H1 (cell line): ENCODE measurements around the gene FGD5. TPM values are rescaled to one million over a fixed set of nuclear protein-coding genes. Genes with fewer than 3 reads are reported as not detected.

Experiments used
- CTCF ChIA-PET: fragments of 300-600 bp; sonication (Branson Sonifier 250); formaldehyde crosslinking; loops from one replicate; lab custom pipeline; 2021; ENCODE audit not compliant: partially characterized antibody; lab: Charles Lee
- POLR2A ChIA-PET: fragments of 300-600 bp; sonication (Branson Sonifier 250); formaldehyde crosslinking; loops from one replicate; lab custom pipeline; 2021; ENCODE audit warnings: inconsistent platforms; ENCODE audit not compliant: partially characterized antibody; lab: Charles Lee
- DNase-seq, 2 experiments: peaks; one replicate each; pipeline versions ENCODE4 v3.0.0 to v3.0.0-alpha.2; 2010 to 2022; ENCODE audit warnings: low spot score in 2 of 2, low read depth in 1 of 2, mixed read lengths in 1 of 2
- FAIRE-seq: peaks from 2 replicates; lab custom pipeline; 2011; peaks lifted over from hg19 to GRCh38; lab: Jason Lieb, UNC
- H2AFZ ChIP-seq: 2 replicates; pipeline ENCODE4 v1.8.1; 2012; ENCODE audit warnings: low read length, inconsistent platforms
- H2AK5ac ChIP-seq: 2 replicates; pipeline ENCODE4 v1.6.1; 2013; ENCODE audit warnings: low read depth, low read length
- H2BK120ac ChIP-seq: replicated peaks from 2 replicates; pipeline ENCODE3; 2013; ENCODE audit warnings: low read depth, low read length, inconsistent platforms
- H2BK12ac ChIP-seq: 2 replicates; pipeline ENCODE4 v1.6.1; 2013; ENCODE audit warnings: low read depth, low read length
- H2BK15ac ChIP-seq: 2 replicates; pipeline ENCODE4 v1.6.1; 2013; ENCODE audit warnings: low read length
- H2BK20ac ChIP-seq: 2 replicates; pipeline ENCODE4 v1.6.1; 2013; ENCODE audit warnings: low read length
- H2BK5ac ChIP-seq: 2 replicates; pipeline ENCODE4 v1.6.1; 2013; ENCODE audit warnings: low read depth, low read length
- H3K14ac ChIP-seq: 2 replicates; pipeline ENCODE4 v1.6.1; 2013; ENCODE audit warnings: inconsistent platforms; ENCODE audit not compliant: insufficient read length
- H3K18ac ChIP-seq: 2 replicates; pipeline ENCODE4 v1.6.1; 2013; ENCODE audit warnings: low read length; ENCODE audit errors: extremely low read depth
- H3K23ac ChIP-seq: 2 replicates; pipeline ENCODE4 v1.6.1; 2013; ENCODE audit warnings: inconsistent platforms; ENCODE audit not compliant: insufficient read length
- H3K23me2 ChIP-seq: 2 replicates; pipeline ENCODE4 v1.6.1; 2013; ENCODE audit warnings: low read depth, low read length
- H3K27ac ChIP-seq: 2 replicates; pipeline ENCODE4 v1.6.1; 2011; ENCODE audit warnings: low read depth, low read length, inconsistent platforms
- H3K27me3 ChIP-seq, 4 experiments: replicated peaks in 1 of 4; 1 replicate in 1 of 4; 2 replicates in 3 of 4; pipeline versions ENCODE4 v1.6.1 to v1.8.1; 2011 to 2013; ENCODE audit warnings: low read length in 3 of 4, mild to moderate bottlenecking in 3 of 4, inconsistent platforms in 2 of 4, mixed read lengths in 2 of 4, moderate library complexity in 1 of 4; ENCODE audit not compliant: control insufficient read depth in 3 of 4, insufficient read depth in 3 of 4; ENCODE audit errors: extremely low read depth in 1 of 4
- H3K36me3 ChIP-seq, 4 experiments: 2 replicates each; pipeline versions ENCODE4 v1.6.1 to v1.8.1; 2011 to 2013; ENCODE audit warnings: mild to moderate bottlenecking in 4 of 4, low read length in 3 of 4, moderate library complexity in 2 of 4, control low read depth in 1 of 4, inconsistent platforms in 1 of 4; ENCODE audit not compliant: insufficient read depth in 4 of 4, control insufficient read depth in 2 of 4
- H3K4ac ChIP-seq: replicated peaks from 2 replicates; pipeline ENCODE3; 2013; ENCODE audit warnings: low read length, low read depth, mixed read lengths, inconsistent platforms; ENCODE audit not compliant: insufficient read length
- H3K4me1 ChIP-seq, 4 experiments: replicated peaks in 1 of 4; 1 replicate in 1 of 4; 2 replicates in 3 of 4; pipeline versions ENCODE4 v1.6.1 to v1.8.1; 2011 to 2013; ENCODE audit warnings: low read length in 3 of 4, inconsistent platforms in 2 of 4, mixed read lengths in 1 of 4; ENCODE audit not compliant: insufficient read depth in 4 of 4, control insufficient read depth in 3 of 4
- H3K4me2 ChIP-seq, 2 experiments: 2 replicates each; pipeline versions ENCODE4 v1.6.1 to v1.8.1; 2011 to 2013; ENCODE audit warnings: low read depth in 2 of 2, low read length in 2 of 2, control low read depth in 1 of 2, inconsistent platforms in 1 of 2, mild to moderate bottlenecking in 1 of 2; ENCODE audit not compliant: insufficient read depth in 1 of 2
- H3K4me3 ChIP-seq, 4 experiments: fragments of 200-600, 300-600 bp in 1 of 4; sonication (generic), shearing (Covaris generic), sonication (Bioruptor Twin) in 1 of 4; 2 replicates each; pipeline versions ENCODE4 v1.5.1 to v1.8.1; 2011 to 2016; ENCODE audit warnings: low read length in 4 of 4, low read depth in 3 of 4, control low read depth in 2 of 4, inconsistent platforms in 2 of 4, mild to moderate bottlenecking in 2 of 4, mixed read lengths in 1 of 4, moderate library complexity in 1 of 4; ENCODE audit not compliant: insufficient read depth in 2 of 4; ENCODE audit errors: extremely low read depth in 1 of 4
- H3K56ac ChIP-seq: replicated peaks from 2 replicates; pipeline ENCODE3; 2013; ENCODE audit warnings: low read depth, mild to moderate bottlenecking, mixed read lengths, low read length, inconsistent platforms; ENCODE audit not compliant: insufficient read length
- H3K79me1 ChIP-seq: 2 replicates; pipeline ENCODE4 v1.6.1; 2013; ENCODE audit warnings: low read depth, low read length, control low read depth
- H3K79me2 ChIP-seq, 2 experiments: 2 replicates each; pipeline versions ENCODE4 v1.6.1 to v1.8.1; 2012 to 2013; ENCODE audit warnings: low read length in 2 of 2, mild to moderate bottlenecking in 2 of 2, inconsistent platforms in 1 of 2; ENCODE audit not compliant: insufficient read depth in 2 of 2, control insufficient read depth in 1 of 2
- H3K9ac ChIP-seq, 4 experiments: replicated peaks in 1 of 4; 1 replicate in 1 of 4; 2 replicates in 3 of 4; pipeline versions ENCODE4 v1.6.1 to v1.8.1; 2011 to 2013; ENCODE audit warnings: low read depth in 3 of 4, low read length in 3 of 4, control low read depth in 2 of 4, mild to moderate bottlenecking in 2 of 4, moderate library complexity in 2 of 4, inconsistent platforms in 1 of 4; ENCODE audit errors: extremely low read depth in 1 of 4
- H3K9me3 ChIP-seq, 2 experiments: 2 replicates each; pipeline versions ENCODE4 v1.6.1 to v1.8.1; 2012 to 2013; ENCODE audit warnings: mild to moderate bottlenecking in 2 of 2, moderate library complexity in 2 of 2, control low read depth in 1 of 2, inconsistent platforms in 1 of 2, low read depth in 1 of 2, low read length in 1 of 2, mixed read lengths in 1 of 2; ENCODE audit not compliant: insufficient read depth in 2 of 2
- H4K20me1 ChIP-seq, 2 experiments: replicated peaks in 1 of 2; 2 replicates each; pipeline versions ENCODE3 to v1.8.1; 2011 to 2013; ENCODE audit warnings: inconsistent platforms in 2 of 2, low read length in 2 of 2, mild to moderate bottlenecking in 1 of 2; ENCODE audit not compliant: insufficient read depth in 2 of 2, control insufficient read depth in 1 of 2
- H4K5ac ChIP-seq: 2 replicates; pipeline ENCODE4 v1.6.1; 2013; ENCODE audit warnings: low read length, low read depth, mixed read lengths, inconsistent platforms; ENCODE audit not compliant: insufficient read length
- H4K8ac ChIP-seq: 2 replicates; pipeline ENCODE4 v1.8.0; 2013; ENCODE audit warnings: mild to moderate bottlenecking, moderate library complexity, low read length, inconsistent platforms; ENCODE audit not compliant: insufficient read depth; ENCODE audit errors: extremely low read depth
- H4K91ac ChIP-seq: replicated peaks from 2 replicates; pipeline ENCODE3; 2013; ENCODE audit warnings: low read length, mixed read lengths, inconsistent platforms; ENCODE audit not compliant: insufficient read length
- ATF3 ChIP-seq: IDR thresholded peaks from 2 replicates; pipeline ENCODE4 v1.6.1; 2011; ENCODE audit warnings: low read depth, mild to moderate bottlenecking, low read length; ENCODE audit not compliant: insufficient read depth
- CEBPB ChIP-seq: IDR thresholded peaks from 2 replicates; pipeline ENCODE4 v1.6.1; 2012; ENCODE audit warnings: low read depth, low read length
- EZH2 ChIP-seq: fragments of 200-600 bp; sonication (generic); IDR thresholded peaks from 2 replicates; pipeline ENCODE4 v1.7.1; 2012; ENCODE audit warnings: low read depth, mild to moderate bottlenecking, moderate library complexity, low read length, inconsistent platforms; ENCODE audit not compliant: severe bottlenecking
- FOSL1 ChIP-seq: IDR thresholded peaks from 2 replicates; pipeline ENCODE4 v1.6.1; 2011; ENCODE audit warnings: mild to moderate bottlenecking, low read depth, low read length, moderate library complexity; ENCODE audit not compliant: insufficient read depth
- HDAC6 ChIP-seq: IDR thresholded peaks from one replicate; pipeline ENCODE4 v1.7.1; 2012; ENCODE audit warnings: low read depth, mild to moderate bottlenecking, inconsistent platforms, low read length, moderate library complexity
- KDM4A ChIP-seq: IDR thresholded peaks from one replicate; pipeline ENCODE4 v1.7.1; 2012; ENCODE audit warnings: low read depth, mild to moderate bottlenecking, moderate library complexity, low read length, inconsistent platforms; ENCODE audit not compliant: severe bottlenecking
- POU5F1 ChIP-seq: IDR thresholded peaks from 2 replicates; pipeline ENCODE4 v1.6.1; 2011; ENCODE audit warnings: low read depth, mild to moderate bottlenecking, low read length, moderate library complexity
- RXRA ChIP-seq: IDR thresholded peaks from 2 replicates; pipeline ENCODE4 v1.6.1; 2011; ENCODE audit warnings: low read depth, mild to moderate bottlenecking, low read length, moderate library complexity; ENCODE audit not compliant: insufficient read depth
- SIX5 ChIP-seq: IDR thresholded peaks from 2 replicates; pipeline ENCODE4 v1.6.1; 2011; ENCODE audit warnings: mild to moderate bottlenecking, low read depth, low read length
- SP1 ChIP-seq: IDR thresholded peaks from 2 replicates; pipeline ENCODE4 v1.6.1; 2011; ENCODE audit warnings: low read depth, low read length
- YY1 ChIP-seq: IDR thresholded peaks from 2 replicates; pipeline ENCODE4 v1.6.1; 2011; ENCODE audit warnings: low read depth, mild to moderate bottlenecking, low read length
- WGBS, 2 experiments: shearing (Covaris generic) in 1 of 2; methylation state at CpG; one replicate each; pipeline versions ENCODE4 v1.1.6 to v1.1.7; 2013 to 2015; ENCODE audit warnings: low lambda C conversion rate in 2 of 2, mixed read lengths in 2 of 2, inconsistent platforms in 1 of 2, low coverage in 1 of 2, missing lambda C conversion rate in 1 of 2; ENCODE audit not compliant: insufficient replicate concordance in 2 of 2, insufficient coverage in 1 of 2, insufficient read length in 1 of 2; ENCODE audit errors: extremely low coverage in 1 of 2, missing lambda C conversion rate in 1 of 2; 5-methylcytosine and 5-hydroxymethylcytosine counted together
- polyA plus RNA-seq, 7 experiments: library from polyadenylated mRNA; depleted of rRNA in 3 of 7; stranded (reverse) in 5 of 7; unstranded in 2 of 7; fragments of >200 nt in 5 of 7; fragments of 200-250 nt in 2 of 7; gene quantifications; 1 replicate in 5 of 7; 2 replicates in 1 of 7; 4 replicates in 1 of 7; pipeline versions ENCODE4 v1.2.1 to v1.2.3, GENCODE V29; 2011 to 2013; ENCODE audit warnings: missing spikeins in 2 of 7, mixed read lengths in 2 of 7
- total RNA-seq: library from RNA; stranded (reverse); fragmentation: NEBNext Ultra II Directional; extraction: Animal tissue kit (Norgen Biotek cat#: 25700); gene quantifications from 2 replicates; pipeline ENCODE4 v1.2.1, GENCODE V29; 2021

Gene FGD5
- total and polyA plus RNA-seq, 2 of the 8 experiments (the other 6 are each of a cell fraction or from before 2014, with no cell fraction given): 4.7 to 14.3 TPM

DNA sequence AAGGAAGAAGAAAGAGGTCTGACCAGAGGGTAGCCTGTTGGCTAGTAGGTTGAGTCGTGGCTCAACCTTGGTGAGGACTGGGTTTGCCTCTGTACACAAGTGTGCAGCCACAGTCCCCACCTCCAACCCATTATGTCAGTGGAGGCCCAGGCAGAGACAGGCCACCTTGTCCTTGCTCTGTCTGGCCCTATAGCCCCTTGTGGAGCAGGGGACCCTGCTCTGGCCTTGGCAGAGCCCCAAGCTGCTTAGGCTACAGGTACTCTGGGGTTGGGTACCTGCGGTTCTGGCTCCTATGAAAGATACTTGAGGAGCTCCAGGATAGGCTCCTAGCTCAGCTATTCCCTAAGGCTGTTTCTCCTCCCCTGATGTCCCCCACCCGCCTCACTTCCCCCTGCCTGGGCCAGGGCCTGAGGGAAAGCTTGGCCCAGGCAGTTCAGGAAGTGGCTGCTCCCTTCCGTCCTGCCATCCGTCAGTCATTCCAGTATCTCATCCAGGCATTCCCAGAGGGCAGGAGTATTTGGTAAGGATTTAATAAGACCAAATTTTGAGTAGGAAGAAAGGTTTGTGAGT is 44.0 kb downstream of the FGD5 start:
- Histone ChIP-seq H3K23ac (no peak overlapping the region), H3K9ac (no peak overlapping the region), H3K36me3 (no peaks in the 10 kb centered on the region), H2BK120ac (no peak overlapping the region), H3K56ac (no peak overlapping the region), H3K79me1 (no peaks in the 10 kb centered on the region), H3K14ac (no peak overlapping the region), H3K4ac (no peak overlapping the region), H3K4me1 (peaks cover 4 to 16% (median 13%) of the 10 kb centered on the region in 4 experiments), H2AFZ (no peak overlapping the region), H2AK5ac (no peak overlapping the region), H3K18ac (no peak overlapping the region), H2BK12ac (no peak overlapping the region), H3K9me3 (no peaks in the 10 kb centered on the region), H3K27ac (no peak overlapping the region), H3K79me2 (no peaks in the 10 kb centered on the region), H4K5ac (no peak overlapping the region), H4K20me1 (no peaks in the 10 kb centered on the region), H4K8ac (no peak overlapping the region), H3K4me2 (no peak overlapping the region), H3K4me3 (no peak overlapping the region), H2BK20ac (no peak overlapping the region), H4K91ac (peak overlapping the region; percentile 78), H3K23me2 (no peaks in the 10 kb centered on the region; the same call in 1 of the 2 replicates), H3K27me3 (no peaks in the 10 kb centered on the region), H2BK5ac (no peak overlapping the region), H2BK15ac (0 out of 2 replicates have a peak overlapping the region, but pooled peaks have one; percentile 25)
- FAIRE-seq: no peak
- WGBS, 2 experiments: 85% methylated on average over 5 of the region's 5 CpGs; no CpG with 5 or more reads in 1 of the 2 experiments
- POLR2A ChIA-PET: interaction anchor here (1.0 kb wide), 1 partner anchor 184 kb away, joined by 3 read pairs; no protein-coding TSS in a partner anchor
- no peak for DNase-seq
- CTCF ChIA-PET: interaction anchor here (0.6 to 4.9 kb wide), 33 partner anchors 8 to 158 kb away, joined by 3 to 54 read pairs (median 6); no protein-coding TSS in a partner anchor
- TF ChIP-seq KDM4A (no peak), HDAC6 (no peak), SIX5 (no peak), CEBPB (no peak), POU5F1 (no peak), EZH2 (no peak), FOSL1 (no peak), RXRA (no peak), SP1 (no peak), ATF3 (no peak), YY1 (no peak)
